ENCODE data around the gene PLCB4.
"Not testable (repeated sequence)": the region's sequence is repeated elsewhere in the genome, so short reads cannot be mapped to it uniquely, and the experiment has no call there.

PLCB4 gene

DNA sequence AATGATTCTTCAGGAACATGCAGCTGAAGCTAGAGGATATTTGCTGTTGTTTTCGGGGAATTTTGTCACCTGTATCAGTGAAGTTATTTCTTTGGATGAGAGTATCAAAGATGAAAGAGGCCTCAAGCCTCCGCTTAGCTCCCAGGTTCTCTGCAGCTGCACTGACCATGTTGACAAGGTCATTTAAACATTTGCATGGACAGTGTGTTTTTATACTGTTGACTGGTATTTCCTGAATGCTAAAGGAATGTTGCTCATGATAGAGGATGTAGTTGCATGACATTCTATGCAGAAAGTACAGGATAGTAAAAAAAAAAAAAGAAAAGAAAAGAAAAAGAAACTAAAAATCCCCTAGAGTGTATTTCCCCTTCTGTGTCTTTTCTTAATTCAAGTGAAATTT, 279.9 kb downstream of the PLCB4 start:
- in situ Hi-C loops (cut with MboI; ENCODE audit: low sequenced_read_pairs) = no loop called here

DNA sequence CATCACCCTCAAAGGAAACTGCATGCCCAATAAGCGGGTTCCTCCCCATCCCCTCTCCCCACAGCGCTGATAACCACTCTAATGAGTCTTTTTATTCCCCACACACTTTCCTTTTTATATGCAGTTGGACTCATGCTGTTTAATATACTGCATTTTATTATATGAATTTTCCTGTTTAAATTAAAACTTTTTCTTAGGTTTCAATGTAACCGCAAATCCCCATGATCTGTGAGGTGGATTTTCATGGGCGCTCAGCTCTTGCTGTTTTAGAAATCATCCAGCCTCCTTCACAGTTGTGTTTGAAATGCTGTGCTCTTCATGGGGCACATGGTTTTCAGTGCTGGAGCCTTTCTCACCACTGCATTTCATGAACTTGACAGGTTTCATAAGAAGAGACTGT, 280.4 kb downstream of the PLCB4 start:
- in situ Hi-C loops (cut with MboI; ENCODE audit: low sequenced_read_pairs) = no loop called here

DNA sequence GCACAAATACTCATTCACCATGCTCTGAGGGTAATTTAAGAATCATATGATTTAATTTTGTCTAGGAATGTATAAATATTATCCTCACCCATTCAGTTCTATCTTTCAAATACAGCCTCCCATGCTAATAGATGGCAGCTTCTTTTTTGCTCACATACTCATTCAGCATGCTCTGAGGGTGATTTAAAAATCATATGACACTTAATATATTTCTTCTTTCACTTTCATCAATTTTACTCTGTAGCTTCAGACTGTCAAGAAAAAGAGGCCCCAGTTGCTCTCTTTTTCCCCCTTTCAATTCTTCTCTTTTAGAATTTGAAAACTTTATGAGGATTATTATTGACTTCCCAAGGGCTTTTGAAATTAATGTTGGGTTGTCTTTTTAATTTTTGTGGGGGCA, 283.9 kb downstream of the PLCB4 start:
- in situ Hi-C loops (cut with MboI; ENCODE audit: low sequenced_read_pairs) = no loop called here

DNA sequence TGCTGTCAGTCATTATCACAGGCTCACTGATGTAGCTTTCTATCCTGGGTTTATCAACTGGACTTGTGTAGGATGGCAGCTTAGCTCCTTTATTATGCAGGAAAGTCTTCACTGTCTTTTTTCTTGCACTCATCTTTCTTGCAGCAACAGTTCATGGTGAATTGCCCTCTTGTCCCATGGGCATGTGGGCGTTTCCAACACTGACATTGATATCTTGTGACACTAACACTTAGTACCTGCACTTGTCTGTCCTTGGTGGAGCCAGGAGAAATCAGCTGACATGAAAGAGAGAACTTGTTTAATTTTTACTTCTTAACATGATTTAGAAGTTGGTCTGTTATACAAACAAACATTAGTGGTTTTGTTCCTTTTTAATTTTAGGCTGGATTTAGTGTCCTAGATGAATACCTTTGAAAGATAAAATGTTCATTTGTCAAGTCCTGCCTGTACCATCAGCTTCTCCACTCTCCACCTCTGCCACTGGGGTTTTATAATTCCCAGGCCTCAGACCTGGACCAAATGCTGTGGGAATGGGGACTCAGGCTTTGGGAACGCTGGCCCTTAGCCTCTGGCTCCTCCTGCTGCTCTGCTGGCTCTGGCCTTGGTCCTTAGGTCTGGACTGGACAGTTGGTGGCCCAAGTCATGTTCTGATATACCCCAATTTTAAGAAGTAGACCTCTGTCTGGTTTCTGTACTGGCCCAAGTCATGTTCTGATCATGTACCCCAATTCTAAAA, 284.5 kb downstream of the PLCB4 start:
- in situ Hi-C loops (cut with MboI; ENCODE audit: low sequenced_read_pairs) = no loop called here

DNA sequence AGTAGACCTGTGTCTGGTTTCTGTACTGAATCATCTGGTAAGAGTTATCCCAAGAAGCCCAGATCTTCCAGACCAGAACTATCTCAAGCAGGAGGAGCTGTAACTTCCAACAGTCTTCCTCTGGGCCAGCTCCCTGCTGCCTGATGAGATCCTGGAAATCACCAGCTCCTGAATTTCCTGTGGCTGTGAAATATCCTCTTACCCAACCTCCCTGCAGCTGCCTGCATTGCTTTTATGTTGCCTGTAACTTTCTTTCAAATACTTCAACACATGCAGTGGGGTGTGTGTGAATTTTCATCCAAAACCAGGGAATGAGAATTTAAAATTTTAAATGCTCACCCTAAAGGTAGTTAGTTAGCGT, 285.0 kb downstream of the PLCB4 start:
- in situ Hi-C loops (cut with MboI; ENCODE audit: low sequenced_read_pairs) = no loop called here

DNA sequence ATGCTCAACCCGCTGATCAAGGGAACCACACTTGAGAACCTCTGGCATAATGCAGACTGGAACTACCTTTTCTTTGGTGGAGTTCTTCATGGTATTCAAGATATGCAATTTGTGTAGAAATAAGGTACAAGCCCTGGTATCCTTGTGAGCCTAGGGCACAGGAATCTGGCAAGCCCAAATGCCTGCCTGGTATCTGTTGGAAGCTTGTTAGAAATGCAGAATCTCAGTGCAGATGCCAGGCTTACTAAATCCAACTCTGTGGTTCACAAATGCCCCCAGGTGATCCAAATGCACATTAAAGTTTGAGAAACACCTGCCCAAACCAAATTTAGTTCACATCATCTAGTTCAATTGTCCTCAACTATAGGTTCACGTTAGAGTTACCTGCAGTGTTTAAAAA, 285.7 kb downstream of the PLCB4 start:
- in situ Hi-C loops (cut with MboI; ENCODE audit: low sequenced_read_pairs) = no loop called here

DNA sequence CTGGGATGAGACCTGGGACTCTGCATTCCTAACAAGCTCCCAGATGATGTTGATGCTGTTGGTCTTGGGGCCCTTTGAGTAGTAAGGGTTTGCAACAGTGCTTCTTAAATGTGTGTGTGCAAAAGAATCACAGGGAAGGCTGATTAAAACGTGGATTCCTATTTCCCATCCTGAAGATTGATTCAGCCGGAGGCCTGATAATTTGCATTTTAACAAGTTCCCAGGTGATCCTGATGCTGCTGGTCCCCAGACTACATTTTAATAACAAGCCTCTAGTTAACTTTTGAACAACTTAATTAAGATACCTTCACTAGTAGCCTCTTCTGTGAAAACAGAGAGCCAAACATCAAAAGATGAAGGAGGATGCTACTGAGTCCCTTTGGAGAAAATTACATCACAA, 289.1 kb downstream of the PLCB4 start:
- in situ Hi-C loops (cut with MboI; ENCODE audit: low sequenced_read_pairs) = no loop called here

DNA sequence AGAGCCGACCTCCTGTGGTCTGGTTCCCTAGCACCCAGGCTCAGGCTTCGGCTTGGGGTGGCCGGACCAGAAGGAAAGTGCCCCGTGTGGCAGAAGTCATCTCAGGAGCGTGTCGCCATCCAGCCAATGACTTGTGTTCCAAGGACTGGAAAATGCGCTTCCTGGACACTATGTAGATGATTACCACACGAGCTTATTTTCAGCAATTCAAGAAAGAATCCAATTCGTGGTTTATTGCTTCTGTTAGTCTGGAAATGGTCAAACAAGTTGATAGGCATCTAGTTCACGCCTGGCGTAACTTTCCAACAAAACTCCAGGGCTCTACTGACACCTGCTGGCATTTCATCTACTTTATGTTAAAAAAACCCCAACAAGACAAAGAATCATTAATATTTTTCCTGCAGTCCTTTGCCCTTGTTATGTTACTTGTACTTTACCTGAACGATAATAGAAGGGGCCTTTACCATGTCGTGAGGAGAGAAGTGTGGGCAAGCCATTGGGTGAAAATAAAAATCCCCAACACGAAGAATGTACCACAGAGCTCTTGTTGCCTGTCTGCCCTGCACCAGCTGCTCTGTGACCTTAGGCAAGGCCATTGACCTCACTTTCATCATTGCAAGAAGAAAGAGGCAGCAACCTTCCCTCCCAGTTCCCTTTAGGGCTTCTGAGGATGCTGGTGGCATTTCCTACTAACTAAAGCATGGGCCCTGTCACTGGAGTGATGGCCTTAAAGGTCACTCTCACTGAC, 290.8 kb downstream of the PLCB4 start:
- in situ Hi-C loops (cut with MboI; ENCODE audit: low sequenced_read_pairs) = no loop called here

DNA sequence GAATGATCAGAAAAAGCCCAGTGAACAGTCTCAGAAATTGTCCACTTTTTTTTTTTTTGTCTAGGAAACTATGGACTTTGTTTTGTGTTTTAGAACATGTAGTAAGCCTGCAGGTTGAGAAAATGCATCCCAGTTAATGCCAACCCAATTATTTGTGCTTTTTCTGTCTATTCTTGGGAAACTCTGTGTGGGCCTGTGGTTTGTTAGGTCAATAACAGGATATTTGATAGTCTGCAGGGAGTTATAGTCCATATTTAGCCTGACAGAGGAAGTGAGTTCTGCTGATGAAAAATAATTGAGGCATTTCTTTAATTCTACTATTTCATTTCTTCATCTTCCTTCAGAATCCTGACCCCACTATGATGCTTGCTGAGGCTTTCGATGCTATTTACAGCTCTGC, 291.5 kb downstream of the PLCB4 start:
- in situ Hi-C loops (cut with MboI; ENCODE audit: low sequenced_read_pairs) = no loop called here

DNA sequence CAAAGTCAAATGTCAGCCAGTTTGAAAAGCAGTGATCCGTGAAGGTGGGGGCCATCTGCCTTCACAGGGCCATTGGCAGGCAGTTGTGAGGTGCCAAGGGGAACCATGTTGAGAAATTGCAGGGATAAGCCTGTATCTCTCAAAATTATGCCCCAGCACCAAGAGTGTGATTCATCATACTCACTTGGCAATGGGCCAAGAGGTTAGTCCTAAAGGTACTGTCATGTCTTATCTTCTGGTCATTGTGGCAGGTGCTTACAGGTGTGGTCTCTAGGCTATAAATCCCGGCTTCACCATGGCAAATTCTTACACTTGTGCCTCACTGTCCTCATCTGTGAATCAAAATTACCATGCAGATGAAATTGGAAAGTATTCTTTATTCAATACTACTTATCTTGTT, 294.8 kb downstream of the PLCB4 start:
- in situ Hi-C loops (cut with MboI; ENCODE audit: low sequenced_read_pairs) = no loop called here

DNA sequence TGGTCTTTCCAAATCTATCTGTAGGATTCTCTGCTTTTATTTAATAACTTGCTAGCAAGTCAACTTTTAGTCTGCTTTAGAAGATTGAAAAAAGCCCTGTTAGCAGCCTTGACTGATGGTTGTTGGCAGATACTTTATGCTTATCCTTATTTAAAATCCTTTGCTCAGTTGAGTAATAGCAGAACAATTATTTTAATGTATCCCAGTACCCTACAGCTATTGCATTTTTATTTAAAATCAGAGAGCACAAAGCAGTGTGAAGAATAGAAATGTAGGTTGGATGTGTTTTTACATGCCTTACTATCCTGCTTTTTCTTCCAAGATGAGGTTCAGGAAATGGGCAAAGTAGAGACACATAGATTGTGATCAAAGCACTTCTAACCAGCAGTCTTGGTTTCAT, 298.4 kb downstream of the PLCB4 start:
- in situ Hi-C loops (cut with MboI; ENCODE audit: low sequenced_read_pairs) = no loop called here

DNA sequence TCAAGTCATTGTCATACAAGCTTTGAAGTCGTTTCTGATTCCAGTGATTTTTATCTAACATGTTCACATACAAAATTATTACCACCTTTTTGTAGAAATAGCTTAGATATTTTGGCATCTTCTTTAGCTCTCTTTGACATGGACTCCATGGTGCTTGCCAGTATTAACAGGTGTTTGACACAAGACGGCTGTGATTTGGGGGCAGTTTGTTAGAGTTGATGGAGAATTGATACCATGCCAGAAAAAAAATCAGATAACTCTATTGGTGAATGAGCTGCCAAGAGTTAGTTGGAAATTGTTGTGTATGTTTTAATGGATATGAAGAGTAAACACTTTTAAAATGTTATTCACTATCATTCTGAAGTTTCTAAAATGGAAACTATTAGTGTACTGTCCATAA, 298.9 kb downstream of the PLCB4 start:
- in situ Hi-C loops (cut with MboI; ENCODE audit: low sequenced_read_pairs) = no loop called here

DNA sequence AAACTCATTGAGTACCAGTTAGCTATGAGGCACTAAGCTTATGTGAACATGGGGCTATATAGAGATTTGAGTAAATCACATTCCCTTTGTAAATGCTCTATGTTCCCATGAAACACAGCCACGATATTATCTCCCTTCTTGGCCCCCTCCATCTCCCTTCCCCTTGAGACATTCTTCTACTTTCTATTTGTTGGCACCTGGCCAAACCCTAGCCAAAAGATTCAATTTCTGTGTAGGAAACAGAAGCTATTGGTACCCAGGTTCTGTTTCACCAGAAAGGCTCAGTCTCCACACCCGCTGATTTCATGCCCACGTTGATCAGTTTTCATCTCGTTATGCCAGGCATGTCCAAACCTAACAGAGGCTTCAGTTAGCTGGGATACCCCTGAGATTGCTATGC, 300.0 kb downstream of the PLCB4 start:
- in situ Hi-C loops (cut with MboI; ENCODE audit: low sequenced_read_pairs) = no loop called here

DNA sequence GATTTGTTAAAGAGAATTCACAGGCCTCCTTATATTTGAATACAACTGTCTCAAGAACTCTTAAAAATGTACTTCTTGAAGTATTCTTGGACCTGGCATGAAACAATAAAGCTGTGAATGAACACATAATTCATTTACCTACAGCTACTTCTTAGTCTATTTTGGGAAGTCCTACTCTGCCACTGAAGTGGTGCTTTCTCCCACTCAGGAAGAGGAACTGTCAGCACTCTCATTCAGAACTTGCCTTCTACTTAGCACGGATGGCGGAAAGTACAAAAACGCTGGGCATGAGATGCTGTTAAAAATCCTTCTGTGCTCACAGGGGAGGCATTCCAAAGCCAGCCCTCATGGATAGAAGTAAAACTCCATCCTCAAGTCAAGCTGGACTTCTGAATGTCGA, 300.7 kb downstream of the PLCB4 start:
- in situ Hi-C loops (cut with MboI; ENCODE audit: low sequenced_read_pairs) = no loop called here

DNA sequence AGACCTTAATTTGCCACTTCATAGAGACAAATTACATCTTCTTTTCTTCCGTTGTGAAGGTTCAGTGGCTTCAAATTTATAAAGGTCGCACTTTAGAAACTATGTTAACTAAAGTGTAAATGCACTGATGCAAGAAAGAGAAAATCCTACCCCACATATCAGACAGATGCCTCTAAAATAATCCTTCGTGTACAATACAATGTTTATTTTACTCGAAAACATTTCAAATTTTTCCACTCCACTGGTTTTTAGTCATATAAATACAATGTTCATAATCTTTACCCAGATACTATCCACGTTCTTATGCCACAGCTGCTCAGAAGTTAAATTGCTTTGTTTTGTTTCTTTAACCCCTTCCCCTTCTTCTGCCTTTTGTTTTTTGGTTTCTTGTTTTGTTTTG, 305.2 kb downstream of the PLCB4 start:
- in situ Hi-C loops (cut with MboI; ENCODE audit: low sequenced_read_pairs) = no loop called here

DNA sequence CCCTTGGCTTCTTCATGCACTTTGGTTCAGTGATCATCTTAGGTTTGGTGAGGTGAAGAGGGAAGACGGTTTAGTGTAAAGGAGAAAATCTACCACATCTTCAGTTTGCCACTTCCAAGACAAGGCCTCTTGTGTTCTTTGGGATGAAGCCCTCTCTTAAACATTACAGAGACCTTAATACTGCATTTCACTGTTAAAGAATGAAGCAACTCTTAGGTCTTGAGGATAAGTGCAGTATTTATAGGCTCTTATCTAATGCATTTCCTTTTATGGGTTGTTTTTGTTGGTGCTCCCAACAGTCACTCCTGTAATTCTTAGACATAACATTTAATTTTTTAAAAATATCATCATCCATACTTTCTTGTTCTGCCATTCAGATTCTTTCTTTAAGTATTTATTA, 305.6 kb downstream of the PLCB4 start:
- in situ Hi-C loops (cut with MboI; ENCODE audit: low sequenced_read_pairs) = no loop called here

DNA sequence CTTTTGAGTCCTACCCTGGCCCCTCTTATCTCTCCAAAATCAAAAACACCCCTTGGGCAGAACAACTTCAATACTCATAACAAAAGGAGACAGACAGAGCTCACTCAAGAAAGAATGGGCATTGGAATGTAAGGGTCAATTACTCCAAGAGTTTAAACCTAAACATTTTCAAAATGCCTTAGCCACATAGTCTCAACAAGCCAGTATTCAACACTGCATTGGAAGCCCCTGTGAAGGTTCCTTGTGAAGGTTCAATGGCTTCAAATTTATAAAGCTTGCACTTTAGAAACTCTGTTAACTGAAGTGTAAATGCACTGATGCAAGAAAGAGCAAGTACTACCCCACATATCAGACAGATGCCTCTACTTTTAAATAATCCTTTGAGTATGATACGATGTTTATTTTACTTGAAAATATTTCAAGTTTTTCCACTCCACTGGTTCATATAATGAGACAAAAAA, 306.4 kb downstream of the PLCB4 start:
- in situ Hi-C loops (cut with MboI; ENCODE audit: low sequenced_read_pairs) = no loop called here

DNA sequence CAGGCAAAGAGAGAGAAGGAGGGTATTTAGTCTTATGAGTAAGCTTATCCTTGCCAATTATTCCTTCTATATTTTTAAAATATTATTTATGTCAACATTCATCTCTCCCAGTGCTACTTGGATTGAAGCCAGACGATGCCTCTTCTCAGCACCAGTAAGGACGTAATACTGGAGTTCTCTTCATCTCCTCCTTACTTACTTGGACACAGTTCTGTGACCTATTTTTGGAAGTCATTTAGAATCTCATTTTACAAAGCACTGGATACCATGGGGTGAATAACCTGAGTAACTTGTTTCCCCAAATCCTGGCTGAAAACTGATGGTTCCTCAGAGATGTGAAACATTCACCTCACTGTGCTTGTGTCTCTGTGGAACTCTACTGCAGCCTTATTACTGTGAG, 308.1 kb downstream of the PLCB4 start:
- in situ Hi-C loops (cut with MboI; ENCODE audit: low sequenced_read_pairs) = no loop called here

DNA sequence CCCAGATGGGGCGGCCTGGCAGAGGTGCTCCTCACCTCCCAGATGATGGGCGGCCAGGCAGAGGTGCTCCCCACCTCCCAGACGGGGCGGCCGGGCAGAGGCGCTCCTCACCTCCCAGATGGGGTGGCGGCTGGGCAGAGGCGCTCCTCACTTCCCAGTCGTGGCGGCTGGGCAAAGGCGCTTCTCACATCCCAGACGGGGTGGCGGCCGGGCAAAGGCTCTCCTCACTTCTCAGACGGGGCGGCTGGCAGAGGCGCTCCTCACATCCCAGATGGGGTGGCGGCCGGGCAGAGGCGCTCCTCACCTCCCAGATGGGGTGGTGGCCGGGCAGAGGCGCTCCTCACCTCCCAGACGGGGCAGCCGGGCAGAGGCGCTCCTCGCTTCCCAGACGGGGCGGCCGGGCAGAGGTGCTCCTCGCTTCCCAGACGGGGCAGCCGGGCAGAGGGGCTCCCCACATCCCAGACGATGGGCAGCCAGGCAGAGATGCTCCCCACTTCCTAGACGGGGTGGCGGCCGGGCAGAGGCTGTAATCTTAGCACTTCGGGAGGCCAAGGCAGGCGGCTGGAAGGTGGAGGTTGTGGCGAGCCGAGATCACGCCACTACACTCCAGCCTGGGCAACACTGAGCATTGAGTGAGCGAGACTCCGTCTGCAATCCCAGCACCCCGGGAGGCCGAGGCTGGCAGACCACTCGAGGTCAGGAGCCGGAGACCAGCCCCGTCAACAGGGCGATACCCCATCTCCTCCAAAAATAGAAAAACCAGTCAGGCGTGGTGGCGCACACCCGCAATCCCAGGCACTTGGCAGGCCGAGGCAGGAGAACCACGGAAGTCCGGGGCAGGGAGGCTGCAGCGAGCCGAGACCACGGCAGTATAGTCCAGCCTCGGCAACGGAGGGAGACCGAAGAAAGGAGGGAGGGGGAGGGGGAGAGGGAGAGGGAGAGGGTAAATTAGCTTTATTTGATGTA, 316.7 kb downstream of the PLCB4 start:
- in situ Hi-C loops (cut with MboI; ENCODE audit: low sequenced_read_pairs) = not testable (repeated sequence)

DNA sequence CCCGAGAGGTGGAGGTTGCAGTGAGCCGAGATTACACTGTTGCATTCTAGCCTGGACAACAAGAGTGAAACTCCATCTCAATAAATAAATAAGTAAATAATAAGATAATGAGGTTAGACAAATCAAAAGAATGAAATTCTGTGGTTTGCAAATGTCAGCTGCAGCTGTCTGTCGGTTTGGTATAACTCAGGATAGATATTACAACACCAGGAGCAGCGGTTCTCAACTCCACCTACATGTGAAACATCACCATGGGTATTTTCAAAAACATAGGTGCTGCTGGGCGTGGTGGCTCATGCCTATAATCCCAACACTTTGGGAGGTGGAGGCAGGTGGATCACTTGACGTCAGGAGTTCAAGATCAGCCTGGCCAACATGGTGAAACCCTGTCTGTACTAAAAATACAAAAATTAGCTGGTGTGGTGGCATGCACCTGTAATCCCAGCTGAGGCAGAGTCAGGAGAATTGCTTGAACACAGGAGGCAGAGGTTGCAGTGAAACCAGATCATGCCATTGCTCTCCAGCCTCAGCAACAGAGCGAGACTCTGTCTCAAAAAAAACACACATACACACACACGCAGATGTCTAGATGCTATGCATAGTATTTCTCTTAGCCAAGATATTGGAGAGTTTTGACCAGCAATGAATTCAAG, 319.4 kb downstream of the PLCB4 start:
- in situ Hi-C loops (cut with MboI; ENCODE audit: low sequenced_read_pairs) = no loop called here

DNA sequence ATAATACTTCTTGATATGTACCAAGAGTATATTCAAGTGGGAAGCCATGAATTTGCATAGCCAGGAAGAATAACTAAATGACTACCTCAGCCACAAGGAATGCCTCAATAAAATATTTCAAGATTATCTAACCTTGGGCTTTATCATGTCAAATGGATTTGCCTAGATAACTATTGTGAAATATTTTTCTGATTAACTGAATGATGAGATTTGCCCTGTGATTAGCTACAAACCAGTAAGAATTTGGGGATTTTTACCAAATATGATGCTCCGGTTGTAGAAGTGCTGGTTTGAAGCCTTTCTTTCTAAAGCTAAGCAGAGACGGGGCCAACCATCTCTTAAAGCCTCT, 319.9 kb downstream of the PLCB4 start:
- in situ Hi-C loops (cut with MboI; ENCODE audit: low sequenced_read_pairs) = no loop called here

All from hTERT RPE-1 (cell line).